GM12891 (cell line): ENCODE measurements around the gene ERAL1.

Experiments used
- PAX5 ChIP-seq: IDR thresholded peaks from 2 replicates; pipeline ENCODE4 v1.6.1; 2011; ENCODE audit warnings: low read length, moderate library complexity, mild to moderate bottlenecking; ENCODE audit not compliant: insufficient read depth, severe bottlenecking
- POLR2A ChIP-seq: IDR thresholded peaks from 2 replicates; pipeline ENCODE4 v1.6.1; 2011; ENCODE audit warnings: low read depth, low read length, control low read depth
- POLR2AphosphoS5 ChIP-seq: IDR thresholded peaks from 2 replicates; pipeline ENCODE4 v1.6.1; 2011; ENCODE audit warnings: low read depth, low read length, control low read depth
- POU2F2 ChIP-seq: IDR thresholded peaks from 2 replicates; pipeline ENCODE4 v1.6.1; 2011; ENCODE audit warnings: low read depth, mild to moderate bottlenecking, control low read depth, low read length, moderate library complexity
- TAF1 ChIP-seq: IDR thresholded peaks from 2 replicates; pipeline ENCODE4 v1.6.1; 2011; ENCODE audit warnings: low read depth, low read length, control low read depth

GRCh38 chr17:28860363-28860808, 5.6 kb downstream of the ERAL1 start:
- TF ChIP-seq POLR2A: no peak
- no peak for TF ChIP-seq POU2F2
- no peak for TF ChIP-seq POLR2AphosphoS5
- TF ChIP-seq TAF1: no peak
- no peak for TF ChIP-seq PAX5
